Right lung (tissue), 5 donors: Measurements from ENCODE around the gene ERG. TPM values are rescaled to one million over a fixed set of nuclear protein-coding genes. Genes with fewer than 3 reads are reported as not detected.

Source experiments
- DNase-seq, 2 donors: peaks; one replicate each; pipeline ENCODE4 v3.0.0-alpha.2; 2013
- polyA plus RNA-seq, 5 donors: library from polyadenylated mRNA; unstranded; fragments of 120-200 nt; gene quantifications; one replicate each; pipeline versions ENCODE4 v1.2.1 to v1.2.3, GENCODE V29; 2013; ENCODE audit warnings: inconsistent platforms in 1 of 5, low replicate concordance in 1 of 5; ENCODE audit not compliant: insufficient read length in 5 of 5, insufficient read depth in 1 of 5

Gene ERG
- polyA plus RNA-seq, 5 donors = 36.3 to 48.4 (median 38.9) TPM

DNA sequence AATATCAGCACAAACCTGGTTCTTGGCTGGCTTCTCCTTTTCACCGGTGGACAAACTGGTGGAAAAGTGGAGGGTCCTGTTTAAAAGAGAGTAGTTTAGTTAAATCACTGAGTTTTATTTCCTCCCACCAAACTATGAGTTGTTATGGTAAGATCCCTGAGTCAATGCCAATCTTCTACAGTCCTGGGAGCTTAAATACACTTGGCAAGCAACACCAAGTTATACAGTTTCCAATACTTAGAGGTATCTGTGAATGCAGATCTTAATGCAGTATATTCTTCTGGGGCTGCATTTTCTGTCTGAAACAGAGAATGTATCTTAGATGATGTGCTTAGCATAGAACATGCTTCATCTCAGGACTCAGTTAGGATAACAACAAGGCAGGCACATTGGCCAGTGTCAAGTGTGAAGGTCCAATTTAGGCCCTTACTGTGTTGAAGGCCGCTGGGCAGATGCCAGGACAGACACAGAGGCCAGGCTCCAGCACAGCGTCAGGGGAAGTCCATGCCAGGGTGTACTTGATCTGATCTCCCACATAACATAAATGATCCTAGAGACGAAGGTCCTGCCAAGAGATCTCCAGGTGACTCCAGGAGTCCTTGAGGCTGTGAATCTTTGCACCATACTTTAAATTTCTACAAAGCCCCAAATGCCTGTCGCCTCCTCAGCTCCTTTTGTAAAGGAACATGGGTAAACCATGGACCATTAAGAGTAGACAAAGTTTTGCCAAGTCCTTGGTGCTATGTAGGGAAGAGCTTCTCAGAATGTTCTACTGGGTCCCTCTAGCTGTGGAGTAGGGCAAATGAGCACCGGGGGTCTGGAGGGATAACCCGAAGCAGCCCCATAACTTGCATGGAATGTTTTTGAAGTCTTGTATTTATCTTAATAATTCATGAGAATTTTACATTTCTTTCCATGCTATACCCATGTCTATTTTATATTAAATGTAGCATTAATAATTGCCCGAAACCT, 164.7 kb downstream of the ERG start:
- DNase-seq = no peak

DNA sequence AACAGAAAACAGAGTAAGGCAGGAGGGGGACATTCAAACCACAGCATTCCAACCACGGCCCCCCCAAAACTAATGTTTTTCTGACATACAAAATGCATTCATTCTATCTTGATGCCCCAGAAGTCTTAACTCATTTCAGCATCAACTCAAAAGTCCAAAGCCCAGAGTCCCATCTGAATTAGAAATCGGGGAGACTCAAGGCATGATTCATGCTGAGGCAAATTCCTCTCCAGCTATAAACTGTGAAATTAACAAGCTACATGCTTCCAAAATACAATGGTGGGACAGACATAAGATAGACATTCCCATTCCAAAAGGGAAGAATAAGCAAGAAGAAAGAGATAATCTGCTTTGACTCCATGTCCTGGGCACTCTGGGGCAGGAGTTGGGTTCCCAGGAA, 167.6 kb downstream of the ERG start:
- no peak for DNase-seq

Other genes starting within 250 kb of the ERG start
- 10 to 100 TPM; 48.6 to 90.3 (median 73.6) TPM for gene KCNJ15, start 241.5 kb downstream of the ERG start, polyA plus RNA-seq